OCI-LY3 (cell line): ENCODE measurements around the gene PKP1.

Experiments
- EZH2phosphoT487 ChIP-seq: fragments of 200-600 bp; shearing (Covaris generic); IDR thresholded peaks from 2 replicates; pipeline ENCODE4 v1.6.1; 2018; ENCODE audit warnings: antibody characterized with exemption, mixed run types, low read depth
- TF ChIP-seq, protein P1 (sequence below): fragments of 200-600, 300-600 bp; sonication (generic); IDR thresholded peaks from 2 replicates; pipeline ENCODE4 v1.5.1; 2014; ENCODE audit warnings: antibody characterized with exemption, low read length, low read depth

- TF ChIP-seq, protein P1, sequence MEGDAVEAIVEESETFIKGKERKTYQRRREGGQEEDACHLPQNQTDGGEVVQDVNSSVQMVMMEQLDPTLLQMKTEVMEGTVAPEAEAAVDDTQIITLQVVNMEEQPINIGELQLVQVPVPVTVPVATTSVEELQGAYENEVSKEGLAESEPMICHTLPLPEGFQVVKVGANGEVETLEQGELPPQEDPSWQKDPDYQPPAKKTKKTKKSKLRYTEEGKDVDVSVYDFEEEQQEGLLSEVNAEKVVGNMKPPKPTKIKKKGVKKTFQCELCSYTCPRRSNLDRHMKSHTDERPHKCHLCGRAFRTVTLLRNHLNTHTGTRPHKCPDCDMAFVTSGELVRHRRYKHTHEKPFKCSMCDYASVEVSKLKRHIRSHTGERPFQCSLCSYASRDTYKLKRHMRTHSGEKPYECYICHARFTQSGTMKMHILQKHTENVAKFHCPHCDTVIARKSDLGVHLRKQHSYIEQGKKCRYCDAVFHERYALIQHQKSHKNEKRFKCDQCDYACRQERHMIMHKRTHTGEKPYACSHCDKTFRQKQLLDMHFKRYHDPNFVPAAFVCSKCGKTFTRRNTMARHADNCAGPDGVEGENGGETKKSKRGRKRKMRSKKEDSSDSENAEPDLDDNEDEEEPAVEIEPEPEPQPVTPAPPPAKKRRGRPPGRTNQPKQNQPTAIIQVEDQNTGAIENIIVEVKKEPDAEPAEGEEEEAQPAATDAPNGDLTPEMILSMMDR = no peak
- no peak for TF ChIP-seq EZH2phosphoT487
Measured at GRCh38 chr1:201313086-201313485, 29.8 kb downstream of the PKP1 start.
